SK-N-SH (cell line): ENCODE data around the gene ASPSCR1. TPM values are rescaled to one million over a fixed set of nuclear protein-coding genes. Genes with fewer than 3 reads are reported as not detected.

Source experiments
- CTCF ChIA-PET: fragments of 300-600, 350-600 bp; formaldehyde crosslinking; extraction: SDS; loops from one replicate; lab custom pipeline; 2021; lab: Yijun Ruan, JAX
- POLR2A ChIA-PET: fragments of 350-600 bp; sonication (Branson Sonifier 250); formaldehyde crosslinking; extraction: SDS; loops from one replicate; lab custom pipeline; 2020; ENCODE audit warnings: antibody characterized with exemption, inconsistent platforms; lab: Yijun Ruan, JAX
- DNase-seq: peaks from one replicate; pipeline ENCODE4 v3.0.0; 2012
- H2AFZ ChIP-seq: fragments of 200-600 bp; sonication (generic); 2 replicates; pipeline ENCODE4 v1.8.1; 2016; ENCODE audit warnings: antibody characterized with exemption, mild to moderate bottlenecking, low read depth
- H3F3A ChIP-seq: fragments of 200-600 bp; sonication (generic); replicated peaks from 2 replicates; pipeline ENCODE3; 2016; ENCODE audit warnings: antibody characterized with exemption, mild to moderate bottlenecking; ENCODE audit not compliant: insufficient read depth
- H3K27ac ChIP-seq, 2 experiments: fragments of 200-500 bp in 1 of 2; fragments of 200-600 bp in 1 of 2; sonication (Bioruptor generic) in 1 of 2; sonication (generic), shearing (Covaris generic) in 1 of 2; 2 replicates each; pipeline versions ENCODE4 v1.5.1 to v1.6.1; 2014 to 2016; ENCODE audit warnings: low read depth in 2 of 2, inconsistent platforms in 1 of 2, low read length in 1 of 2, mild to moderate bottlenecking in 1 of 2, mixed read lengths in 1 of 2
- H3K27me3 ChIP-seq: fragments of 200-600 bp; sonication (generic), shearing (Covaris generic); 2 replicates; pipeline ENCODE4 v1.6.1; 2016; ENCODE audit warnings: mixed run types; ENCODE audit not compliant: insufficient read depth
- H3K36me3 ChIP-seq, 2 experiments: fragments of 200-500 bp in 1 of 2; fragments of 200-600 bp in 1 of 2; sonication (Bioruptor generic) in 1 of 2; sonication (generic) in 1 of 2; replicated peaks in 1 of 2; 2 replicates each; pipeline versions ENCODE3 to v1.5.1; 2014 to 2016; ENCODE audit warnings: low read length in 1 of 2, mild to moderate bottlenecking in 1 of 2; ENCODE audit not compliant: insufficient read depth in 2 of 2, control insufficient read depth in 1 of 2
- H3K4me1 ChIP-seq, 2 experiments: fragments of 200-500 bp in 1 of 2; fragments of 200-600 bp in 1 of 2; sonication (Bioruptor generic) in 1 of 2; sonication (generic), shearing (Covaris generic) in 1 of 2; 2 replicates each; pipeline versions ENCODE4 v1.5.1 to v1.6.1; 2014 to 2016; ENCODE audit warnings: low read depth in 1 of 2, low read length in 1 of 2, mixed run types in 1 of 2; ENCODE audit not compliant: insufficient read depth in 2 of 2, control insufficient read depth in 1 of 2
- H3K4me2 ChIP-seq: fragments of 200-600 bp; sonication (generic), shearing (Covaris generic); 2 replicates; pipeline ENCODE4 v1.6.1; 2017; ENCODE audit warnings: mixed run types
- H3K4me3 ChIP-seq, 2 experiments: fragments of 200-500 bp in 1 of 2; fragments of 200-600 bp in 1 of 2; sonication (Bioruptor generic) in 1 of 2; sonication (generic), shearing (Covaris generic) in 1 of 2; 2 replicates each; pipeline versions ENCODE4 v1.5.1 to v1.8.1; 2014 to 2016; ENCODE audit warnings: low read depth in 2 of 2, inconsistent platforms in 1 of 2, low read length in 1 of 2, mild to moderate bottlenecking in 1 of 2, mixed read lengths in 1 of 2, moderate library complexity in 1 of 2
- H3K79me2 ChIP-seq: fragments of 200-600 bp; sonication (generic); 2 replicates; pipeline ENCODE4 v1.8.1; 2017; ENCODE audit warnings: mild to moderate bottlenecking; ENCODE audit not compliant: insufficient read depth
- H3K9ac ChIP-seq: fragments of 200-600 bp; sonication (generic); 2 replicates; pipeline ENCODE4 v1.6.1; 2017; ENCODE audit warnings: mixed run types
- H3K9me2 ChIP-seq: fragments of 200-600 bp; sonication (generic); 2 replicates; pipeline ENCODE4 v1.6.1; 2017; ENCODE audit warnings: mixed run types
- H3K9me3 ChIP-seq: fragments of 200-600 bp; sonication (generic); 2 replicates; pipeline ENCODE4 v1.6.1; 2017; ENCODE audit warnings: mixed run types, mild to moderate bottlenecking, moderate library complexity
- H4K20me1 ChIP-seq: fragments of 200-600 bp; sonication (generic); 2 replicates; pipeline ENCODE4 v1.6.1; 2017; ENCODE audit warnings: mild to moderate bottlenecking, mixed run types; ENCODE audit not compliant: insufficient read depth
- GATA2 ChIP-seq: sonication (generic); formaldehyde crosslinking; IDR thresholded peaks from 2 replicates; pipeline ENCODE4 v1.5.0; 2020; ENCODE audit warnings: mild to moderate bottlenecking, missing genetic modification reagents
- MAX ChIP-seq: IDR thresholded peaks from 2 replicates; pipeline ENCODE4 v1.4.0; 2012; ENCODE audit warnings: low read depth
- MEF2A ChIP-seq: IDR thresholded peaks from 2 replicates; pipeline ENCODE4 v1.4.0; 2012; ENCODE audit warnings: low read depth, borderline replicate concordance
- RCOR1 ChIP-seq: fragments of 150-350 bp; IDR thresholded peaks from 2 replicates; pipeline ENCODE4 v1.6.1; 2017; ENCODE audit warnings: antibody characterized with exemption, low read length
- RXRA ChIP-seq: IDR thresholded peaks from 2 replicates; pipeline ENCODE4 v1.4.0; 2012; ENCODE audit warnings: low read depth, mild to moderate bottlenecking, borderline replicate concordance
- SIN3A ChIP-seq: IDR thresholded peaks from 2 replicates; pipeline ENCODE4 v1.6.1; 2012; ENCODE audit warnings: low read depth, mild to moderate bottlenecking, low read length, moderate library complexity, borderline replicate concordance
- SMC3 ChIP-seq: IDR thresholded peaks from 2 replicates; pipeline ENCODE4 v1.6.1; 2012; ENCODE audit warnings: low read depth, low read length, improper control_type of control experiment
- TEAD4 ChIP-seq: IDR thresholded peaks from 2 replicates; pipeline ENCODE4 v1.4.0; 2012; ENCODE audit warnings: mild to moderate bottlenecking, borderline replicate concordance; ENCODE audit not compliant: insufficient read depth
- USF1 ChIP-seq: IDR thresholded peaks from 2 replicates; pipeline ENCODE4 v1.4.0; 2012; ENCODE audit warnings: low read depth, borderline replicate concordance
- USF2 ChIP-seq: fragments of 150-350 bp; IDR thresholded peaks from 2 replicates; pipeline ENCODE4 v1.6.1; 2017; ENCODE audit warnings: antibody characterized with exemption, low read length, low read depth, borderline replicate concordance
- ZBTB33 ChIP-seq: IDR thresholded peaks from 2 replicates; pipeline ENCODE4 v1.4.0; 2012; ENCODE audit warnings: low read depth, borderline replicate concordance
- WGBS: methylation state at CpG from one replicate; pipeline ENCODE4 v1.1.6; 2017; ENCODE audit warnings: low lambda C conversion rate; 5-methylcytosine and 5-hydroxymethylcytosine counted together
- polyA plus RNA-seq, 3 experiments: library from polyadenylated mRNA; depleted of rRNA; stranded (reverse); fragments of >200 nt; gene quantifications; 2 replicates each; pipeline ENCODE4 v1.2.3, GENCODE V29; 2012

Gene ASPSCR1
- polyA plus RNA-seq, 1 of the 3 experiments (the other 2 are of a cell fraction), result 36.2 TPM

GRCh38 chr17:81996232-81996756 is 18.9 kb downstream of the ASPSCR1 start:
- 95% methylated on average over 25 of the region's 28 CpGs for WGBS
- H2AFZ ChIP-seq, result no peak overlapping the region
- TF ChIP-seq GATA2 (CRISPR knock-in tag), result no peak
- TF ChIP-seq RXRA, result no peak
- TF ChIP-seq MAX, result no peak
- no peaks in the 10 kb centered on the region for H3F3A ChIP-seq
- no peaks in the 10 kb centered on the region for H3K9me3 ChIP-seq
- CTCF ChIA-PET, result interaction anchor here (1.3 to 6.3 kb wide), 4 partner anchors 9 to 35 kb away, joined by 3 to 56 read pairs (median 24); partner anchors contain the start of genes CENPX and NOTUM
- DNase-seq, result no peak
- H3K4me3 ChIP-seq, result no peak overlapping the region
- H3K9ac ChIP-seq, result no peak overlapping the region
- no peaks in the 10 kb centered on the region for H3K27me3 ChIP-seq
- no peaks in the 10 kb centered on the region for H3K9me2 ChIP-seq
- peaks cover 11% of the 10 kb centered on the region for H3K79me2 ChIP-seq
- peaks cover 0 to 9% of the 10 kb centered on the region in 2 experiments for H3K36me3 ChIP-seq
- POLR2A ChIA-PET, result interaction anchor here (0.8 kb wide), 1 partner anchor 19 kb away, joined by 3 read pairs; no protein-coding TSS in a partner anchor
- peaks cover 0 to 16% of the 10 kb centered on the region in 2 experiments; a peak in 1 of 4 replicates for H3K4me1 ChIP-seq
- H3K27ac ChIP-seq, result no peak overlapping the region
- no peak overlapping the region for H3K4me2 ChIP-seq
- H4K20me1 ChIP-seq, result no peaks in the 10 kb centered on the region

- 96% methylated on average over 30 of the region's 30 CpGs for WGBS
- TF ChIP-seq SMC3, result no peak
- TF ChIP-seq USF2, result no peak
- no peak for TF ChIP-seq USF1
- TF ChIP-seq RCOR1, result no peak
- no peak for TF ChIP-seq MEF2A
- TF ChIP-seq TEAD4, result no peak
- no peak for TF ChIP-seq SIN3A
- no peak for TF ChIP-seq ZBTB33
- POLR2A ChIA-PET, result interaction anchor here (0.8 kb wide), 1 partner anchor 19 kb away, joined by 3 read pairs; no protein-coding TSS in a partner anchor
Observed at GRCh38 chr17:81996757-81997441, 19.5 kb downstream of the ASPSCR1 start.

More at GRCh38 chr17:81996757-81997441, 19.5 kb downstream of the ASPSCR1 start:
- H3K9me3 ChIP-seq, result no peaks in the 10 kb centered on the region
- H3K79me2 ChIP-seq, result peaks cover 10% of the 10 kb centered on the region
- CTCF ChIA-PET, result interaction anchor here (0.6 to 6.3 kb wide), 4 partner anchors 24 to 218 kb away, joined by 3 to 56 read pairs (median 23); partner anchors contain the start of genes CENPX and NOTUM
- H3F3A ChIP-seq, result peaks cover 1% of the 10 kb centered on the region
- no peak overlapping the region for H3K9ac ChIP-seq
- peaks cover 0 to 9% of the 10 kb centered on the region in 2 experiments for H3K36me3 ChIP-seq
- H4K20me1 ChIP-seq, result no peaks in the 10 kb centered on the region
- no peak for DNase-seq
- H3K4me2 ChIP-seq, result no peak overlapping the region
- no peaks in the 10 kb centered on the region for H3K27me3 ChIP-seq
- H3K27ac ChIP-seq, result no peak overlapping the region
- H3K4me3 ChIP-seq, result no peak overlapping the region
- no peaks in the 10 kb centered on the region for H3K9me2 ChIP-seq
- H3K4me1 ChIP-seq, result peaks cover 0 to 10% of the 10 kb centered on the region in 2 experiments; a peak in 1 of 4 replicates
- no peak overlapping the region for H2AFZ ChIP-seq
